ENCODE results near the gene PPP1R13L.

The PPP1R13L gene

DNA sequence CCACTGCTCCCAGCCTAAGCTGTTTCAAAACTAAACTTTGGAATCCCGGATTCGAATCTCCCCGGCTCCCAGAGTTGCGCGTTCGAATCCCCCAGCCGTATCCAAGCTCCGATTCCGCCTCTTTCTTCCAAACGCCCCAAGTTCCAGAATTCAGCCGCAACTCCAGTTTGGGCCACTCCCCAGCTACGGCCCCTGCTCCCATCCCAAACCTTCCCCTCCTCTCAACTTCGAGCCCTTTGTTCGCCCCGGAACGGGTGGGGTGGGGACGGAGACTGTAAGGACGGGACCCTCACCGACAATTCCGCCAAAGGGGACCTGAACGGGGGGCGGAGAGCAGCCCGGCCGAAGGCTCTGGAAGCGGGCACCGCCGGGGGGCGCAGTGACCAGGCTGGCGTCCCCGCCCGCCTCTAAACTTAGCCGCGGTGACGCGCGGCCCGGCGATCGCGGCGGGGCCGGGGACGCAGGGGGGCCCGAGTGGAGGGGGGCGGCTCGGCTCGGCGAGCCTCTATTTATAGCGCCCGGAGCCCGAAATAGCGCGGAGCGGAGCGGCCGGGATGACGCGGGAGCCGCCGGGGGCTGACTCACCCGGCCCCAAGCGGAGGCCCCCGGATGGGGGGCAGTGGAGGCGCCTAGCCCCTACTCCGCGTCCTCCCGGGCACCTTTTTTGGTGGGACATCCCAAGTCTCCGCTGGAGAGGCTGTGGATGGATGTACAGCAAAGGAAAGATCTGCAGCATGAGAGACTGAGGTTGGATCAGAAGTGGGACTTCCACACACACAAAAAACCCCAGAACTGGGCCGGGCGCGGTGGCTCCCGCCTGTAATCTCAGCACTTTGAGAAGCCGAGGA is 23.7 kb upstream of the PPP1R13L start:
- peak; percentile 44 for TF ChIP-seq CTCF (IDR thresholded peaks at IDR 0.05; ENCODE audit: low read depth, low read length)
- no peak for DNase-seq (ENCODE audit: extremely low read depth, low read depth)

- no peak for TF ChIP-seq CTCF (IDR thresholded peaks at IDR 0.05; ENCODE audit: low read depth, low read length)
- peak; percentile 71 for DNase-seq (ENCODE audit: extremely low read depth, low read depth)
Measured at GRCh38 chr19:45424191-45425058, 19.6 kb upstream of the PPP1R13L start.

DNA sequence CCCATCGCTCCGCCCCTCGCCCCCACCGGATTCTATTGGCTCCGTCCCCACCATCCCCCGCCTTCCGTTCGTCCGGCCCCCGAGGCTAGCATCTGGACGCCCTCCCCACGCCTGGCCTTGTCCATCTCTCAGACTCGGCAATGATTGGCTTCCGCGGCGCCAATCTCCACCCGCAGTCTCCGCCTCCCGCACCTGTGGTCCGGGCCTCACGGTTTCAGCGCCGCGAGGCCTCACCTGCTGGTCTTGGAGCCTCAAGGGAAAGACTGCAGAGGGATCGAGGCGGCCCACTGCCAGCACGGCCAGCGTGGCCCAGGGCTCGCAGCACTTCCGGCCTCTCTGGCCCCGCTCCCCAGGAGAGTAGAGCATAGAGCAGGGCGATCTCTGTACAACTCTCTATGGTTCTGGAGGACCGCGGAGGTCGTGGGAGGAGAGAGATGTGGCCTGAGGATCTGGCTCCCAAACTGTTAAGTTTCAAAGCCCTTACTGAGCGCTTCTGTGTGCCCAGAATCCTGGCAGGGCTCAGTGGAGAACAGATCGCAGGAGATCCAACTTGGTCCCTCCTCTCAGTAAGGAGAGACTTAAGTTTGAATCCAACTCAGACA is 18.8 kb upstream of the PPP1R13L start, which contains the start of gene ERCC1:
TSS of gene ERCC1 (minus strand) at position 329 of the 602 bp plus-strand sequence. CDS start 543 bp downstream, outside the sequence.
- DNase-seq (ENCODE audit: extremely low read depth, low read depth): peak; percentile 81
- TF ChIP-seq CTCF (IDR thresholded peaks at IDR 0.05; ENCODE audit: low read depth, low read length): no peak

DNA sequence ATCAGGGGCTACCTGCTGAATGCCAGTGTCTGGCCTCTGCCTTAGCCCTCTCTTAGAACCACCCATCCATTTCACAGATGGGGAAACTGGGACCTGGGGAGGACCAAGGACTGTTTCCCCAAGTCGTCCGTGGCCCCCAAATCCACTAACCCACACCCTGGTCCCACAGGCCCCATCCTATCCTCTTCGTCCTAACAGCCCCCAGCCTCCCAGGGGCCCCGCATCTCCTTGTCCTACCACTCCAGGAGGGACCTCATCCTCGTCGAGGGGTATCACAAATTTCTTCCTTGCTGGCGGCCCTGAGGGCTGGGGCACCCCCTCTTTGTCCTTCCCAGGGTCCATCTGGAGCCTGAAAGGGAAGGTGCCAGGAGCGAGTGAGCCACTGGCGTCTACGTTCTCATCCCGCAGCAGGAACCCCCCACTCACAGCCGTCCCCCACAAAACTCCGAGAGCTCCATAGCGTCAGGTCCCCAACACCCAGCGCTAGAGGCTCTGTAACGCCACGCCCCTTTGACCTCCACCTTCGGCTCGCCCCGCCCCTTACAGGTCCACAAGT is 18.2 kb upstream of the PPP1R13L start:
- DNase-seq (ENCODE audit: extremely low read depth, low read depth): no peak
- no peak for TF ChIP-seq CTCF (IDR thresholded peaks at IDR 0.05; ENCODE audit: low read depth, low read length)

GRCh38 chr19:45421947-45422498 is 17.2 kb upstream of the PPP1R13L start:
- no peak for DNase-seq (ENCODE audit: extremely low read depth, low read depth)
- TF ChIP-seq CTCF (IDR thresholded peaks at IDR 0.05; ENCODE audit: low read depth, low read length): no peak

GRCh38 chr19:45420871-45421270 is 16.0 kb upstream of the PPP1R13L start:
- DNase-seq (ENCODE audit: extremely low read depth, low read depth): no peak
- no peak for TF ChIP-seq CTCF (IDR thresholded peaks at IDR 0.05; ENCODE audit: low read depth, low read length)

Measured in AG09319 (cell line).